Measurements from ENCODE around the gene CFAP100.

DNA sequence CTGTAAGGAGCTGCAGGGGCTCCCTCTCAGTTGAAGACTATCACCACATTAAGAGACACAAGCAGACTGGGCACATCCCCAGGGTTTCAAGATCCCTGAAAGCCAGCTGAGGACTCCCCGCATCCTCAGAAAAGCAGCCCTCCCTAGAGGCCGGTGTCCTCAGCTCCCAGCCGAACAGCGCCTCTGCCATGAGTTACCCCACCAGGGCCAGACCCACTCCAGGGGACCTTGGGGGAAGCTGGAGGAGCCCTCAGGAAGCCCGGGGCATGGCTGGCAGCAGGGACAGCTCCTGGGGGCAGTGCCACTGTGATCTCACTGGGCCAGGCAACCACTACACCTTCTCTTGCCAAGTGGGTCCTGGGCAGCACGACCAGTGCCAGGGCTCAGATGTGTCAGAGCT is 45.6 kb upstream of the CFAP100 start:
- TF ChIP-seq, protein P1, sequence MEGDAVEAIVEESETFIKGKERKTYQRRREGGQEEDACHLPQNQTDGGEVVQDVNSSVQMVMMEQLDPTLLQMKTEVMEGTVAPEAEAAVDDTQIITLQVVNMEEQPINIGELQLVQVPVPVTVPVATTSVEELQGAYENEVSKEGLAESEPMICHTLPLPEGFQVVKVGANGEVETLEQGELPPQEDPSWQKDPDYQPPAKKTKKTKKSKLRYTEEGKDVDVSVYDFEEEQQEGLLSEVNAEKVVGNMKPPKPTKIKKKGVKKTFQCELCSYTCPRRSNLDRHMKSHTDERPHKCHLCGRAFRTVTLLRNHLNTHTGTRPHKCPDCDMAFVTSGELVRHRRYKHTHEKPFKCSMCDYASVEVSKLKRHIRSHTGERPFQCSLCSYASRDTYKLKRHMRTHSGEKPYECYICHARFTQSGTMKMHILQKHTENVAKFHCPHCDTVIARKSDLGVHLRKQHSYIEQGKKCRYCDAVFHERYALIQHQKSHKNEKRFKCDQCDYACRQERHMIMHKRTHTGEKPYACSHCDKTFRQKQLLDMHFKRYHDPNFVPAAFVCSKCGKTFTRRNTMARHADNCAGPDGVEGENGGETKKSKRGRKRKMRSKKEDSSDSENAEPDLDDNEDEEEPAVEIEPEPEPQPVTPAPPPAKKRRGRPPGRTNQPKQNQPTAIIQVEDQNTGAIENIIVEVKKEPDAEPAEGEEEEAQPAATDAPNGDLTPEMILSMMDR (IDR thresholded peaks at IDR 0.05 in 8 of 11, conservative IDR thresholded peaks at IDR 0.05 in 3 of 11), result no peak
- TF ChIP-seq POLR2A (IDR thresholded peaks at IDR 0.05), result no peak
